Activated B cell treated with CpG ODN at 0.5 μM for 24 hours (primary cell): Measurements from ENCODE around the gene LRBA. TPM values are rescaled to one million over a fixed set of nuclear protein-coding genes. Genes with fewer than 3 reads are reported as not detected.

Experiments
- ATAC-seq: fragments of 200-7000 bp; cut with Tn5 transposase; one replicate; pipeline ENCODE4 v1.10.0; 2021; ENCODE audit warnings: low read depth, mild to moderate bottlenecking, moderate library complexity
- CTCF ChIA-PET: fragments of 350-600 bp; sonication (Branson Sonifier 250); formaldehyde crosslinking; loops from one replicate; lab custom pipeline; 2021; ENCODE audit warnings: antibody characterized with exemption; lab: Charles Lee
- POLR2A ChIA-PET: fragments of 350-600 bp; sonication (Branson Sonifier 250); formaldehyde crosslinking; loops from one replicate; lab custom pipeline; 2021; ENCODE audit warnings: antibody characterized with exemption; lab: Charles Lee
- DNase-seq: peaks from one replicate; pipeline ENCODE4 v3.0.0; 2022
- H3K27ac Mint-ChIP-seq: one replicate; pipeline ENCODE4 v1.8.0; 2020; ENCODE audit warnings: mixed read lengths
- H3K27me3 Mint-ChIP-seq: one replicate; pipeline ENCODE4 v1.8.0; 2021; ENCODE audit warnings: mixed read lengths
- H3K36me3 Mint-ChIP-seq: one replicate; pipeline ENCODE4 v1.8.0; 2021; ENCODE audit warnings: low read depth, mixed read lengths
- H3K4me1 Mint-ChIP-seq: one replicate; pipeline ENCODE4 v1.8.0; 2021; ENCODE audit warnings: mixed read lengths
- H3K4me3 Mint-ChIP-seq: one replicate; pipeline ENCODE4 v1.8.0; 2020; ENCODE audit warnings: mild to moderate bottlenecking, mixed read lengths
- H3K9me3 Mint-ChIP-seq: one replicate; pipeline ENCODE4 v1.8.0; 2020; ENCODE audit warnings: mixed read lengths
- CTCF ChIP-seq: fragments of 200-600 bp; IDR thresholded peaks from one replicate; pipeline ENCODE4 v1.8.0; 2022; ENCODE audit warnings: antibody characterized with exemption, mild to moderate bottlenecking
- intact Hi-C: fragments of 100-400 bp; cut with micrococcal nuclease; formaldehyde crosslinking; loops from one replicate; pipeline ENCODE4 v1.15.1; 2024
- total RNA-seq: library from RNA; stranded (reverse); gene quantifications from 2 replicates; pipeline ENCODE4 v1.2.3, GENCODE V29; 2022

The LRBA gene
- total RNA-seq, 1 donor from 2014 or later: 66.5 TPM

DNA sequence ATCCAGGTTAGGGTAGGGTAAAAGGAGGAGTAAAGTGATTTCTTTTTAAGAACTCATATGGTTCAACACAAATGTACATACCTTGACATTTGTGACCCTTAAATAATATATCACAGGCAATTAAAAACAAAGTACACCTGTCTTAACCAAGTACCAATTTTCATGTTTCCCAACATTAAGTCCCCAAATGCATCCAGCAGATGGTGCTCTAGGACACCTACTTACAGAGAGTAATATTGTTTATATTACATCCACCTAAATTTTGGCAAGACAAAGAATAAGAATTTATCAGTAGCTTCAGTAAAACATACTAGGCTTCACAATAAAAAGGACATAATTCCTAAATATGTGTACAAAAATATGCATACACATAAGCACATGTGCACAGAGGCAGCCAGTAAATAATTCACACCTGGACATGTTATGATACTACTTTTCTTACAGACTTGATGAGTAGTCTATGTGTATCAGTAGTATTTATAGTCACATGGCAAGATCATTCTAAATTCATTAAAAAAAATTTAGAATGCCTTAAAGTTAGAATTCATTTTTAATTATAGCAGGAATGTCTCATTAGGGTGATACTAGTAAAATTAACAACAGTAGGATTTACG, 717.1 kb downstream of the LRBA start:
- Mint-ChIP-seq H3K27me3 (no peaks in the 10 kb centered on the region), H3K4me3 (no peak overlapping the region), H3K27ac (no peak overlapping the region), H3K36me3 (peaks cover 16% of the 10 kb centered on the region), H3K4me1 (no peaks in the 10 kb centered on the region), H3K9me3 (no peaks in the 10 kb centered on the region)
- CTCF ChIA-PET: interaction anchor here (0.6 to 5.5 kb wide), 2 partner anchors 551 to 570 kb away, joined by 3 to 44 read pairs; no protein-coding TSS in a partner anchor
- no peak for DNase-seq
- no peak for ATAC-seq
- intact Hi-C loops: loop anchor here (1.0 kb wide), 1 partner anchor 569 kb away; no protein-coding TSS in a partner anchor
- no peak for TF ChIP-seq CTCF
- POLR2A ChIA-PET: no interaction called here

GRCh38 chr4:150289881-150290280, 725.2 kb downstream of the LRBA start:
- ChIA-PET CTCF (no interaction called here), POLR2A (no interaction called here)
- Mint-ChIP-seq H3K36me3 (peaks cover 29% of the 10 kb centered on the region), H3K27me3 (no peaks in the 10 kb centered on the region), H3K9me3 (no peaks in the 10 kb centered on the region), H3K4me1 (no peaks in the 10 kb centered on the region), H3K27ac (no peak overlapping the region), H3K4me3 (no peak overlapping the region)
- no peak for DNase-seq
- no peak for ATAC-seq
- intact Hi-C loops: no loop called here
- TF ChIP-seq CTCF: no peak

- DNase-seq: no peak
- Mint-ChIP-seq H3K4me3 (no peak overlapping the region), H3K27me3 (no peaks in the 10 kb centered on the region), H3K36me3 (peaks cover 34% of the 10 kb centered on the region), H3K9me3 (no peaks in the 10 kb centered on the region), H3K4me1 (no peaks in the 10 kb centered on the region), H3K27ac (no peak overlapping the region)
- intact Hi-C loops: no loop called here
- ChIA-PET CTCF (no interaction called here), POLR2A (no interaction called here)
- no peak for ATAC-seq
- TF ChIP-seq CTCF: no peak
These were observed 725.9 kb downstream of the LRBA start for GRCh38 chr4:150289198-150289597.

GRCh38 chr4:150286656-150287055, 728.4 kb downstream of the LRBA start:
- TF ChIP-seq CTCF: no peak

DNA sequence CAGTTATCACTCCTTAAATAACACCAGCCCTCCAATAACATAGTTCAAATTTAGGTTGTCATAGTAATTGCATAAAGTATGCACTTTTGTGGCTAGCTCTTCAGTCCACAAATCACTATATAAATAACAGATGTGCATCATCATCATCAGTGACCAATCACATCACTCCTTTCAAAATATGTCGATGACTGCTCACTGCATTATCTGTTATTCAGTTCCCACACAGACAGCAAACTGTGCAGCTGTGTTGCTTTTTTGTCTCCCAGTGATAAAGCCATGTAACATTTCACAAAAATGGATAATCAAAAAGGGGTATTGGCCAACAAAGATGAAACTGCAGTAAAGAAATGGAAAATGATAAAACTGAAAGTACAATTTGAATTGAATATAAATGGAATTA, 731.4 kb downstream of the LRBA start:
- H3K36me3 Mint-ChIP-seq: peaks cover 77% of the 10 kb centered on the region
- H3K4me3 Mint-ChIP-seq: no peak overlapping the region
- H3K9me3 Mint-ChIP-seq: peaks cover 1% of the 10 kb centered on the region
- intact Hi-C loops: no loop called here
- ChIA-PET CTCF (no interaction called here), POLR2A (no interaction called here)
- DNase-seq: no peak
- TF ChIP-seq CTCF: no peak
- H3K4me1 Mint-ChIP-seq: no peaks in the 10 kb centered on the region
- H3K27ac Mint-ChIP-seq: no peak overlapping the region
- no peaks in the 10 kb centered on the region for H3K27me3 Mint-ChIP-seq
- no peak for ATAC-seq

More at GRCh38 chr4:150286656-150287055, 728.4 kb downstream of the LRBA start:
- no peaks in the 10 kb centered on the region for H3K4me1 Mint-ChIP-seq
- peaks cover 48% of the 10 kb centered on the region for H3K36me3 Mint-ChIP-seq
- intact Hi-C loops: no loop called here
- ATAC-seq: no peak
- no peaks in the 10 kb centered on the region for H3K27me3 Mint-ChIP-seq
- no peak for DNase-seq
- no peaks in the 10 kb centered on the region for H3K9me3 Mint-ChIP-seq
- CTCF ChIA-PET: no interaction called here
- H3K27ac Mint-ChIP-seq: no peak overlapping the region
- no peak overlapping the region for H3K4me3 Mint-ChIP-seq
- POLR2A ChIA-PET: no interaction called here
